ENCODE results near the gene ANKS6.

GRCh38 chr9:98712987-98713386 is 83.4 kb downstream of the ANKS6 start:
- TF ChIP-seq POLR2A (IDR thresholded peaks at IDR 0.05), result no peak
- no peak for TF ChIP-seq CTCF (IDR thresholded peaks at IDR 0.05)
- TF ChIP-seq POLR2AphosphoS5 (IDR thresholded peaks at IDR 0.05), result no peak
- no peak for TF ChIP-seq EP300 (IDR thresholded peaks at IDR 0.05; ENCODE audit: low read depth)

Measured in transverse colon (tissue), 4 donors.